ENCODE results near the gene SFPQ. TPM values are rescaled to one million over a fixed set of nuclear protein-coding genes. Genes with fewer than 3 reads are reported as not detected.
A peak's percentile ranks its signal among the peaks of the same experiment; 100 is the strongest.

Gene SFPQ
- total and polyA plus RNA-seq, 2 of the 8 experiments (the other 6 are each of a cell fraction or from before 2014, with no cell fraction given) = 118 to 469 TPM

- H3K27ac ChIP-seq (ENCODE audit: low read depth, low read length) = no peak overlapping the region
- H3K27me3 ChIP-seq (replicated peaks in 1 of 4; ENCODE audit: control insufficient read depth in 3 of 4, extremely low read depth in 1 of 4, insufficient read depth in 3 of 4, low read length in 3 of 4) = no peaks in the 10 kb centered on the region
- POLR2A ChIA-PET (ENCODE audit: partially characterized antibody) = interaction anchor here (0.6 to 2.6 kb wide), 9 partner anchors 8 to 322 kb away, joined by 3 to 14 read pairs (median 3); partner anchors contain the start of gene SFPQ
- H3K23me2 ChIP-seq (ENCODE audit: low read depth, low read length) = no peaks in the 10 kb centered on the region
- no peaks in the 10 kb centered on the region for H3K79me2 ChIP-seq (ENCODE audit: control insufficient read depth in 1 of 2, insufficient read depth in 2 of 2, low read length in 2 of 2)
- peak; percentile 46 to 75 for DNase-seq (ENCODE audit: low read depth in 1 of 2, low spot score in 2 of 2)
- no peak overlapping the region for H2BK12ac ChIP-seq (ENCODE audit: low read depth, low read length)
- no peak overlapping the region for H3K14ac ChIP-seq (ENCODE audit: insufficient read length)
- 0 out of 4 replicates have a peak overlapping the region, but pooled peaks of 1 of the 2 experiments have one; percentile 10 for H3K4me2 ChIP-seq (ENCODE audit: insufficient read depth in 1 of 2, low read depth in 2 of 2, low read length in 2 of 2)
- CTCF ChIA-PET (ENCODE audit: partially characterized antibody) = interaction anchor here (0.6 to 1.7 kb wide), 35 partner anchors 8 to 350 kb away, joined by 3 to 14 read pairs (median 4); no protein-coding TSS in a partner anchor
- H4K5ac ChIP-seq (ENCODE audit: insufficient read length, low read depth, low read length) = no peak overlapping the region
- no peaks in the 10 kb centered on the region for H3K79me1 ChIP-seq (ENCODE audit: low read depth, low read length)
- H4K91ac ChIP-seq (replicated peaks; ENCODE audit: insufficient read length, low read length) = no peak overlapping the region
- FAIRE-seq = peak; percentile 94
- H3K23ac ChIP-seq (ENCODE audit: insufficient read length) = no peak overlapping the region
- H3K36me3 ChIP-seq (ENCODE audit: control insufficient read depth in 2 of 4, insufficient read depth in 4 of 4, low read length in 3 of 4) = no peaks in the 10 kb centered on the region
- WGBS, 2 experiments (ENCODE audit: extremely low coverage in 1 of 2, insufficient coverage in 1 of 2, insufficient read length in 1 of 2, insufficient replicate concordance in 2 of 2, low coverage in 1 of 2, low lambda C conversion rate in 2 of 2, missing lambda C conversion rate in 1 of 2) = 25% methylated on average over 6 of the region's 6 CpGs; no CpG with 5 or more reads in 1 of the 2 experiments
- no peaks in the 10 kb centered on the region for H4K20me1 ChIP-seq (replicated peaks in 1 of 2; ENCODE audit: control insufficient read depth in 1 of 2, insufficient read depth in 2 of 2, low read length in 2 of 2)
- H3K4ac ChIP-seq (replicated peaks; ENCODE audit: insufficient read length, low read depth, low read length) = no peak overlapping the region
- no peak overlapping the region for H3K9ac ChIP-seq (replicated peaks in 1 of 4; ENCODE audit: extremely low read depth in 1 of 4, low read depth in 3 of 4, low read length in 3 of 4)
- H3K56ac ChIP-seq (replicated peaks; ENCODE audit: insufficient read length, low read depth, low read length) = no peak overlapping the region
- H2BK15ac ChIP-seq (ENCODE audit: low read length) = no peak overlapping the region
- H2BK5ac ChIP-seq (ENCODE audit: low read depth, low read length) = no peak overlapping the region; the same call in 1 of the 2 replicates
- H3K18ac ChIP-seq (ENCODE audit: extremely low read depth, low read length) = no peak overlapping the region
- peak overlapping the region; percentile 87 for H2AFZ ChIP-seq (ENCODE audit: low read length)
- H2AK5ac ChIP-seq (ENCODE audit: low read depth, low read length) = no peak overlapping the region
- H3K9me3 ChIP-seq (ENCODE audit: insufficient read depth in 2 of 2, low read depth in 1 of 2, low read length in 1 of 2) = no peaks in the 10 kb centered on the region
- peak overlapping the region in 1 of 4 experiments; percentile 30; a peak in 1 of 8 replicates for H3K4me3 ChIP-seq (ENCODE audit: extremely low read depth in 1 of 4, insufficient read depth in 2 of 4, low read depth in 3 of 4, low read length in 4 of 4)
- no peak overlapping the region for H2BK120ac ChIP-seq (replicated peaks; ENCODE audit: low read depth, low read length)
- H2BK20ac ChIP-seq (ENCODE audit: low read length) = no peak overlapping the region
- no peak overlapping the region for H4K8ac ChIP-seq (ENCODE audit: extremely low read depth, insufficient read depth, low read length)
- H3K4me1 ChIP-seq (replicated peaks in 1 of 4; ENCODE audit: control insufficient read depth in 3 of 4, insufficient read depth in 4 of 4, low read length in 3 of 4) = no peaks in the 10 kb centered on the region
- TF ChIP-seq MAFK (IDR thresholded peaks at IDR 0.05; ENCODE audit: low read depth, low read length) (no peak), RNF2 (IDR thresholded peaks at IDR 0.05; ENCODE audit: borderline replicate concordance, low read depth, low read length, missing control alignments, poor library complexity, severe bottlenecking) (no peak), EP300 (IDR thresholded peaks at IDR 0.05; ENCODE audit: borderline replicate concordance in 1 of 2, low read depth in 2 of 2, low read length in 2 of 2) (0 out of 3 replicates have a peak, but pooled peaks of 1 of the 2 experiments have one; percentile 4), TCF12 (IDR thresholded peaks at IDR 0.05; ENCODE audit: low read depth, low read length) (no peak), RBBP5 (IDR thresholded peaks at IDR 0.05; ENCODE audit: borderline replicate concordance, low read depth, low read length) (no peak), CTCF (IDR thresholded peaks at IDR 0.05; ENCODE audit: control extremely low read depth in 1 of 3, insufficient read depth in 1 of 3, low read depth in 1 of 3, low read length in 3 of 3) (peak; percentile 67 to 96 (median 81)), SIX5 (IDR thresholded peaks at IDR 0.05; ENCODE audit: low read depth, low read length) (no peak), YY1 (IDR thresholded peaks at IDR 0.05; ENCODE audit: low read depth, low read length) (peak; percentile 76), JUND (IDR thresholded peaks at IDR 0.05; ENCODE audit: low read length) (0 out of 2 replicates have a peak, but pooled peaks have one; percentile 20)
Observed at GRCh38 chr1:35202048-35202719, 9.2 kb upstream of the SFPQ start.
